OCI-M1 (cell line): Measurements from ENCODE around the gene UBE3C.

ENCODE experiments used
- DNase-seq: peaks from one replicate; lab custom pipeline; 2025; lab: John Stamatoyannopoulos, UW

UBE3C gene

GRCh38 chr7:157177333-157177982, 38.7 kb downstream of the UBE3C start:
- DNase-seq, result no peak

- DNase-seq, result no peak
These were observed 39.3 kb downstream of the UBE3C start for GRCh38 chr7:157177983-157178381.

- DNase-seq, result no peak
These were observed 45.1 kb downstream of the UBE3C start for GRCh38 chr7:157183832-157184231.

GRCh38 chr7:157188091-157188665, 49.5 kb downstream of the UBE3C start:
- no peak for DNase-seq

- no peak for DNase-seq
These were observed 50.7 kb downstream of the UBE3C start for GRCh38 chr7:157189405-157189804.

- no peak for DNase-seq
These were observed 54.1 kb downstream of the UBE3C start for GRCh38 chr7:157192861-157193260.

GRCh38 chr7:157193274-157193673, 54.5 kb downstream of the UBE3C start:
- no peak for DNase-seq

- no peak for DNase-seq
These were observed 56.2 kb downstream of the UBE3C start for GRCh38 chr7:157194948-157195347.

GRCh38 chr7:157195868-157196267, 57.1 kb downstream of the UBE3C start:
- no peak for DNase-seq

- DNase-seq, result no peak
These were observed 65.4 kb downstream of the UBE3C start for GRCh38 chr7:157204134-157204533.

- DNase-seq, result no peak
These were observed 66.7 kb downstream of the UBE3C start for GRCh38 chr7:157205438-157205837.

GRCh38 chr7:157208571-157209413, 70.1 kb downstream of the UBE3C start:
- DNase-seq, result no peak

GRCh38 chr7:157210682-157211081, 72.0 kb downstream of the UBE3C start:
- no peak for DNase-seq

GRCh38 chr7:157211690-157212089, 73.0 kb downstream of the UBE3C start:
- no peak for DNase-seq

- DNase-seq, result no peak
These were observed 80.4 kb downstream of the UBE3C start for GRCh38 chr7:157219154-157219553.

- DNase-seq, result no peak
These were observed 82.3 kb downstream of the UBE3C start for GRCh38 chr7:157220916-157221569.

GRCh38 chr7:157222687-157223086, 84.0 kb downstream of the UBE3C start:
- DNase-seq, result no peak

- DNase-seq, result peak; percentile 1
These were observed 85.9 kb downstream of the UBE3C start for GRCh38 chr7:157224627-157225026.

- no peak for DNase-seq
These were observed 90.2 kb downstream of the UBE3C start for GRCh38 chr7:157228864-157229422.

- DNase-seq, result no peak
These were observed 95.0 kb downstream of the UBE3C start for GRCh38 chr7:157233677-157234076.

GRCh38 chr7:157234271-157234670, 95.5 kb downstream of the UBE3C start:
- no peak for DNase-seq
